K562 (cell line): ENCODE results near the gene DGCR8. TPM values are rescaled to one million over a fixed set of nuclear protein-coding genes. Genes with fewer than 3 reads are reported as not detected.

Source experiments
- STAT6 ChIP-seq: sonication (generic); formaldehyde crosslinking; IDR thresholded peaks from 2 replicates; pipeline ENCODE4 v1.8.1; 2023; ENCODE audit warnings: mild to moderate bottlenecking, missing genetic modification reagents
- ZBTB9 ChIP-seq: fragments of 450-650 bp; formaldehyde crosslinking; IDR thresholded peaks from 2 replicates; pipeline ENCODE4 v1.4.0; 2020; ENCODE audit warnings: mild to moderate bottlenecking, moderate library complexity
- polyA plus RNA-seq, 8 experiments: library from polyadenylated mRNA; depleted of rRNA in 4 of 8; stranded (reverse) in 5 of 8; unstranded in 3 of 8; fragments of >200 nt; fragmentation: Nextera tagmentation in 2 of 8; fragmentation: Illumina TruSeq in 1 of 8; extraction: Ambion mirVana in 2 of 8; extraction: Trizol in 1 of 8; gene quantifications; 2 replicates each; pipeline versions ENCODE4 v1.2.1 to v1.2.3, GENCODE V29; 2011 to 2014; ENCODE audit warnings: inconsistent platforms in 1 of 8, missing spikeins in 1 of 8
- total RNA-seq, 7 experiments: library from RNA; depleted of rRNA in 6 of 7; stranded (reverse); fragments of >200 nt in 6 of 7; fragmentation: Illumina TruSeq in 2 of 7; extraction: Trizol in 2 of 7; gene quantifications; 2 replicates each; pipeline versions ENCODE4 v1.2.1 to v1.2.3, GENCODE V29; 2011 to 2021; ENCODE audit warnings: low replicate concordance in 1 of 7

Gene DGCR8
- total and polyA plus RNA-seq, 9 of the 15 experiments (the other 6 are each of a cell fraction or from before 2014, with no cell fraction given): 5.9 to 144 (median 80.1) TPM

GRCh38 chr22:20112623-20113511, 32.8 kb downstream of the DGCR8 start (continued):
- peak; percentile 83; the same call in 1 of the 2 replicates for TF ChIP-seq STAT6 (CRISPR knock-in tag)
- TF ChIP-seq ZBTB9 (CRISPR knock-in tag): no peak
